GM21526 (cell line): Measurements from ENCODE around the gene ACOX3.

ENCODE experiments used
- ATAC-seq: cut with Tn5 transposase; IDR thresholded peaks from one replicate; pipeline ENCODE4 v1.9.1; 2021; ENCODE audit warnings: moderate library complexity; ENCODE audit not compliant: unreplicated experiment, low FRiP score

ACOX3 gene

GRCh38 chr4:8377103-8378075 lies 63.1 kb downstream of the ACOX3 start:
- no peak for ATAC-seq

GRCh38 chr4:8376361-8377102 lies 64.0 kb downstream of the ACOX3 start:
- ATAC-seq, result no peak

GRCh38 chr4:8374851-8375649 lies 65.5 kb downstream of the ACOX3 start:
- no peak for ATAC-seq

- no peak for ATAC-seq
Observed at GRCh38 chr4:8373973-8374545, 66.5 kb downstream of the ACOX3 start.

GRCh38 chr4:8373270-8373972 lies 67.1 kb downstream of the ACOX3 start:
- ATAC-seq, result no peak

- ATAC-seq, result no peak
Observed at GRCh38 chr4:8372506-8372905, 68.0 kb downstream of the ACOX3 start.

- no peak for ATAC-seq
Observed at GRCh38 chr4:8371596-8371995, 68.9 kb downstream of the ACOX3 start.

GRCh38 chr4:8370835-8371595 lies 69.5 kb downstream of the ACOX3 start:
- no peak for ATAC-seq

- no peak for ATAC-seq
Observed at GRCh38 chr4:8370106-8370787, 70.3 kb downstream of the ACOX3 start.

- ATAC-seq, result no peak
Observed at GRCh38 chr4:8369426-8370105, 71.0 kb downstream of the ACOX3 start.

- no peak for ATAC-seq
Observed at GRCh38 chr4:8368998-8369397, 71.5 kb downstream of the ACOX3 start.

- no peak for ATAC-seq
Observed at GRCh38 chr4:8368061-8368481, 72.5 kb downstream of the ACOX3 start.

- ATAC-seq, result no peak
Observed at GRCh38 chr4:8366601-8367000, 73.9 kb downstream of the ACOX3 start.

- ATAC-seq, result no peak
Observed at GRCh38 chr4:8365951-8366350, 74.6 kb downstream of the ACOX3 start.

- no peak for ATAC-seq
Observed at GRCh38 chr4:8365353-8365752, 75.2 kb downstream of the ACOX3 start.

GRCh38 chr4:8364848-8365350 lies 75.6 kb downstream of the ACOX3 start:
- ATAC-seq, result no peak

- ATAC-seq, result no peak
Observed at GRCh38 chr4:8364141-8364540, 76.4 kb downstream of the ACOX3 start.

- no peak for ATAC-seq
Observed at GRCh38 chr4:8362483-8362882, 78.0 kb downstream of the ACOX3 start.
